ENCODE data around the gene SLC22A31. TPM values are rescaled to one million over a fixed set of nuclear protein-coding genes. Genes with fewer than 3 reads are reported as not detected.
"Not testable (repeated sequence)": the region's sequence is repeated elsewhere in the genome, so short reads cannot be mapped to it uniquely, and the experiment has no call there.

Gene SLC22A31
- total RNA-seq, 1 donor from 2014 or later = 0.54 TPM

GRCh38 chr16:89244754-89245153 lies 44.4 kb upstream of the SLC22A31 start:
- Mint-ChIP-seq H3K27ac (ENCODE audit: unreplicated experiment) (no peak overlapping the region), H3K27me3 (ENCODE audit: unreplicated experiment) (peaks cover 22% of the 10 kb centered on the region), H3K9me3 (ENCODE audit: unreplicated experiment) (peaks cover under 1% of the 10 kb centered on the region), H3K4me3 (ENCODE audit: unreplicated experiment) (no peak overlapping the region), H3K36me3 (ENCODE audit: low read depth, unreplicated experiment) (peaks cover 9% of the 10 kb centered on the region), H3K4me1 (ENCODE audit: unreplicated experiment) (peaks cover 7% of the 10 kb centered on the region)
- DNase-seq (ENCODE audit: low spot score) = no peak
- no peak for TF ChIP-seq CTCF (IDR thresholded peaks at IDR 0.05; ENCODE audit: unreplicated experiment)

GRCh38 chr16:89244264-89244663 lies 43.9 kb upstream of the SLC22A31 start:
- not testable (repeated sequence) for H3K36me3 Mint-ChIP-seq (ENCODE audit: low read depth, unreplicated experiment); H3K9me3 Mint-ChIP-seq (ENCODE audit: unreplicated experiment); H3K27ac Mint-ChIP-seq (ENCODE audit: unreplicated experiment); H3K4me3 Mint-ChIP-seq (ENCODE audit: unreplicated experiment); H3K4me1 Mint-ChIP-seq (ENCODE audit: unreplicated experiment); DNase-seq (ENCODE audit: low spot score)
- H3K27me3 Mint-ChIP-seq (ENCODE audit: unreplicated experiment) = peaks cover 20% of the 10 kb centered on the region

GRCh38 chr16:89243664-89244063 lies 43.3 kb upstream of the SLC22A31 start:
- DNase-seq (ENCODE audit: low spot score) = no peak
- H3K4me1 Mint-ChIP-seq (ENCODE audit: unreplicated experiment) = peaks cover 8% of the 10 kb centered on the region
- H3K27ac Mint-ChIP-seq (ENCODE audit: unreplicated experiment) = no peak overlapping the region
- peaks cover 6% of the 10 kb centered on the region for H3K36me3 Mint-ChIP-seq (ENCODE audit: low read depth, unreplicated experiment)
- peaks cover 20% of the 10 kb centered on the region for H3K27me3 Mint-ChIP-seq (ENCODE audit: unreplicated experiment)
- no peak for TF ChIP-seq CTCF (IDR thresholded peaks at IDR 0.05; ENCODE audit: unreplicated experiment)
- no peak overlapping the region for H3K4me3 Mint-ChIP-seq (ENCODE audit: unreplicated experiment)
- no peaks in the 10 kb centered on the region for H3K9me3 Mint-ChIP-seq (ENCODE audit: unreplicated experiment)

- Mint-ChIP-seq H3K27ac (ENCODE audit: unreplicated experiment) (no peak overlapping the region), H3K27me3 (ENCODE audit: unreplicated experiment) (peaks cover 19% of the 10 kb centered on the region), H3K36me3 (ENCODE audit: low read depth, unreplicated experiment) (peaks cover 8% of the 10 kb centered on the region), H3K4me1 (ENCODE audit: unreplicated experiment) (peaks cover 8% of the 10 kb centered on the region), H3K9me3 (ENCODE audit: unreplicated experiment) (no peaks in the 10 kb centered on the region), H3K4me3 (ENCODE audit: unreplicated experiment) (no peak overlapping the region)
- TF ChIP-seq CTCF (IDR thresholded peaks at IDR 0.05; ENCODE audit: unreplicated experiment) = no peak
- no peak for DNase-seq (ENCODE audit: low spot score)
These were observed 42.5 kb upstream of the SLC22A31 start for GRCh38 chr16:89242795-89243200.

- H3K9me3 Mint-ChIP-seq (ENCODE audit: unreplicated experiment) = no peaks in the 10 kb centered on the region
- peak overlapping the region; percentile 90 for H3K4me3 Mint-ChIP-seq (ENCODE audit: unreplicated experiment)
- H3K4me1 Mint-ChIP-seq (ENCODE audit: unreplicated experiment) = peaks cover 8% of the 10 kb centered on the region
- DNase-seq (ENCODE audit: low spot score) = peak; percentile 47
- H3K36me3 Mint-ChIP-seq (ENCODE audit: low read depth, unreplicated experiment) = peaks cover 8% of the 10 kb centered on the region
- peak; percentile 1 for TF ChIP-seq CTCF (IDR thresholded peaks at IDR 0.05; ENCODE audit: unreplicated experiment)
- H3K27ac Mint-ChIP-seq (ENCODE audit: unreplicated experiment) = peak overlapping the region; percentile 88
- peaks cover 18% of the 10 kb centered on the region for H3K27me3 Mint-ChIP-seq (ENCODE audit: unreplicated experiment)
These were observed 41.1 kb upstream of the SLC22A31 start for GRCh38 chr16:89241187-89242007.

All from endothelial cell (in vitro differentiated cells).